Measurements from ENCODE around the gene RGMB.

- TF ChIP-seq, protein P1, sequence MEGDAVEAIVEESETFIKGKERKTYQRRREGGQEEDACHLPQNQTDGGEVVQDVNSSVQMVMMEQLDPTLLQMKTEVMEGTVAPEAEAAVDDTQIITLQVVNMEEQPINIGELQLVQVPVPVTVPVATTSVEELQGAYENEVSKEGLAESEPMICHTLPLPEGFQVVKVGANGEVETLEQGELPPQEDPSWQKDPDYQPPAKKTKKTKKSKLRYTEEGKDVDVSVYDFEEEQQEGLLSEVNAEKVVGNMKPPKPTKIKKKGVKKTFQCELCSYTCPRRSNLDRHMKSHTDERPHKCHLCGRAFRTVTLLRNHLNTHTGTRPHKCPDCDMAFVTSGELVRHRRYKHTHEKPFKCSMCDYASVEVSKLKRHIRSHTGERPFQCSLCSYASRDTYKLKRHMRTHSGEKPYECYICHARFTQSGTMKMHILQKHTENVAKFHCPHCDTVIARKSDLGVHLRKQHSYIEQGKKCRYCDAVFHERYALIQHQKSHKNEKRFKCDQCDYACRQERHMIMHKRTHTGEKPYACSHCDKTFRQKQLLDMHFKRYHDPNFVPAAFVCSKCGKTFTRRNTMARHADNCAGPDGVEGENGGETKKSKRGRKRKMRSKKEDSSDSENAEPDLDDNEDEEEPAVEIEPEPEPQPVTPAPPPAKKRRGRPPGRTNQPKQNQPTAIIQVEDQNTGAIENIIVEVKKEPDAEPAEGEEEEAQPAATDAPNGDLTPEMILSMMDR (IDR thresholded peaks at IDR 0.05) = no peak
- TF ChIP-seq POLR2A (IDR thresholded peaks at IDR 0.05) = no peak
Observed at GRCh38 chr5:98770911-98771322, 2.5 kb upstream of the RGMB start.
